HG02610 (cell line): ENCODE data around the gene POT1.

ENCODE experiments used
- ATAC-seq: cut with Tn5 transposase; IDR thresholded peaks from one replicate; pipeline ENCODE4 v1.9.1; 2021; ENCODE audit warnings: mild to moderate bottlenecking, moderate library complexity; ENCODE audit not compliant: unreplicated experiment

POT1 gene

GRCh38 chr7:124776153-124776552, 153.5 kb downstream of the POT1 start:
- ATAC-seq, result no peak

GRCh38 chr7:124775422-124775821, 154.2 kb downstream of the POT1 start:
- no peak for ATAC-seq

GRCh38 chr7:124773938-124774337, 155.7 kb downstream of the POT1 start:
- ATAC-seq, result no peak

GRCh38 chr7:124773339-124773738, 156.3 kb downstream of the POT1 start:
- no peak for ATAC-seq
